ENCODE data around the gene EVA1B.
A peak's percentile ranks its signal among the peaks of the same experiment; 100 is the strongest.

DNA sequence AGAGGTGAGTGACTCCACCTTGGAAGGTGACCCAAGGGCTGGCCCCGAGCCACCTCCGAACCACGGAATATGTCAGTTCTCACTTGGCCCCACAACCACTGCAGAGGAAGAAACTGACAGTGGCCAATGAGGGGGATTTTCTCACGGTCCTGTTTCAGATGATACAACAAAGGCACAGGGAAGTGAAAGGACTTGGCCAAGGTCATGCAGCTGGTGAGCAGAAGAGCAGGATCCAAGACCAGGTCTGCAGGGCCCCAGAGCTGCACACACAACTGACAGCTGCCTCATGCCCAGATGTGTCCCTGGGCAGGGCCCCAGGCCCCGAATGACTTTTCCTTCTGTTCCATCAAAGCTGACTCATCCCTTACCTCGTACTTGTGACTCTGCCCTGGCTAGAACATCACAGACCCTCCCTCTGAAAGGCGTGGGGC lies 25.8 kb upstream of the EVA1B start:
- TF ChIP-seq BHLHE40 (IDR thresholded peaks at IDR 0.05; ENCODE audit: low read depth, low read length) (no peak), POLR2A (IDR thresholded peaks at IDR 0.05; ENCODE audit: low read depth, low read length) (no peak), RFX5 (IDR thresholded peaks at IDR 0.05; ENCODE audit: low read depth, low read length) (no peak), FOS (IDR thresholded peaks at IDR 0.05; ENCODE audit: low read depth, low read length) (peak; percentile 37; the same call in 1 of the 2 replicates)
- TF ChIP-seq, protein P1, sequence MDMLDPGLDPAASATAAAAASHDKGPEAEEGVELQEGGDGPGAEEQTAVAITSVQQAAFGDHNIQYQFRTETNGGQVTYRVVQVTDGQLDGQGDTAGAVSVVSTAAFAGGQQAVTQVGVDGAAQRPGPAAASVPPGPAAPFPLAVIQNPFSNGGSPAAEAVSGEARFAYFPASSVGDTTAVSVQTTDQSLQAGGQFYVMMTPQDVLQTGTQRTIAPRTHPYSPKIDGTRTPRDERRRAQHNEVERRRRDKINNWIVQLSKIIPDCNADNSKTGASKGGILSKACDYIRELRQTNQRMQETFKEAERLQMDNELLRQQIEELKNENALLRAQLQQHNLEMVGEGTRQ (IDR thresholded peaks at IDR 0.05; ENCODE audit: low read depth, low read length), result no peak
- TF ChIP-seq, protein P2, sequence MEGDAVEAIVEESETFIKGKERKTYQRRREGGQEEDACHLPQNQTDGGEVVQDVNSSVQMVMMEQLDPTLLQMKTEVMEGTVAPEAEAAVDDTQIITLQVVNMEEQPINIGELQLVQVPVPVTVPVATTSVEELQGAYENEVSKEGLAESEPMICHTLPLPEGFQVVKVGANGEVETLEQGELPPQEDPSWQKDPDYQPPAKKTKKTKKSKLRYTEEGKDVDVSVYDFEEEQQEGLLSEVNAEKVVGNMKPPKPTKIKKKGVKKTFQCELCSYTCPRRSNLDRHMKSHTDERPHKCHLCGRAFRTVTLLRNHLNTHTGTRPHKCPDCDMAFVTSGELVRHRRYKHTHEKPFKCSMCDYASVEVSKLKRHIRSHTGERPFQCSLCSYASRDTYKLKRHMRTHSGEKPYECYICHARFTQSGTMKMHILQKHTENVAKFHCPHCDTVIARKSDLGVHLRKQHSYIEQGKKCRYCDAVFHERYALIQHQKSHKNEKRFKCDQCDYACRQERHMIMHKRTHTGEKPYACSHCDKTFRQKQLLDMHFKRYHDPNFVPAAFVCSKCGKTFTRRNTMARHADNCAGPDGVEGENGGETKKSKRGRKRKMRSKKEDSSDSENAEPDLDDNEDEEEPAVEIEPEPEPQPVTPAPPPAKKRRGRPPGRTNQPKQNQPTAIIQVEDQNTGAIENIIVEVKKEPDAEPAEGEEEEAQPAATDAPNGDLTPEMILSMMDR (conservative IDR thresholded peaks at IDR 0.05; ENCODE audit: low read depth, low read length), result no peak

Measured in IMR-90 (cell line).